Smooth muscle cell (in vitro differentiated cells): ENCODE data around the gene NFYB. TPM values are rescaled to one million over a fixed set of nuclear protein-coding genes. Genes with fewer than 3 reads are reported as not detected.

Source experiments
- DNase-seq: peaks from one replicate; lab custom pipeline; 2025; ENCODE audit not compliant: unreplicated experiment; lab: John Stamatoyannopoulos, UW
- H2AFZ ChIP-seq: fragments of 200-600 bp; sonication (generic); 2 replicates; pipeline ENCODE4 v1.6.0; 2016; ENCODE audit warnings: antibody characterized with exemption, low read depth, mild to moderate bottlenecking
- H3F3A ChIP-seq: fragments of 200-600 bp; sonication (generic); 2 replicates; pipeline ENCODE4 v1.6.0; 2017; ENCODE audit warnings: antibody characterized with exemption, low read depth
- H3K27ac ChIP-seq: fragments of 200-600 bp; sonication (generic); 2 replicates; pipeline ENCODE4 v1.5.1; 2016; ENCODE audit warnings: low read depth, mild to moderate bottlenecking
- H3K27me3 ChIP-seq: fragments of 200-600 bp; sonication (generic); 2 replicates; pipeline ENCODE4 v1.6.1; 2016; ENCODE audit warnings: low read depth, mild to moderate bottlenecking
- H3K36me3 ChIP-seq: fragments of 200-600 bp; sonication (generic); 2 replicates; pipeline ENCODE4 v1.5.1; 2016; ENCODE audit warnings: low read depth
- H3K4me1 ChIP-seq: fragments of 200-600 bp; sonication (generic); 2 replicates; pipeline ENCODE4 v1.5.1; 2016; ENCODE audit warnings: low read depth
- H3K4me2 ChIP-seq: fragments of 200-600 bp; sonication (generic); 2 replicates; pipeline ENCODE4 v1.6.0; 2016; ENCODE audit warnings: mild to moderate bottlenecking
- H3K4me3 ChIP-seq: fragments of 200-600 bp; sonication (generic); 2 replicates; pipeline ENCODE4 v1.5.1; 2016; ENCODE audit warnings: mild to moderate bottlenecking
- H3K79me2 ChIP-seq: fragments of 200-600 bp; sonication (generic); 2 replicates; pipeline ENCODE4 v1.6.0; 2016; ENCODE audit warnings: low read depth, mild to moderate bottlenecking
- H3K9ac ChIP-seq: fragments of 200-600 bp; sonication (generic); 2 replicates; pipeline ENCODE4 v1.6.0; 2016; ENCODE audit warnings: low read depth
- H3K9me3 ChIP-seq: fragments of 200-600 bp; sonication (generic); replicated peaks from 2 replicates; pipeline ENCODE4 v1.5.1; 2016; ENCODE audit warnings: low read depth
- H4K20me1 ChIP-seq: fragments of 200-600 bp; sonication (generic); 2 replicates; pipeline ENCODE4 v1.6.0; 2016; ENCODE audit warnings: low read depth
- WGBS: methylation state at CpG from one replicate; pipeline ENCODE4 v1.1.7; 2016; ENCODE audit warnings: low lambda C conversion rate; 5-methylcytosine and 5-hydroxymethylcytosine counted together
- polyA plus RNA-seq: library from polyadenylated mRNA; unstranded; fragments of >200 nt; fragmentation: Nextera tagmentation; extraction: Ambion mirVana; gene quantifications from 2 replicates; pipeline ENCODE4 v1.2.1, GENCODE V29; 2016
- total RNA-seq: library from RNA; depleted of rRNA; stranded (reverse); fragments of >200 nt; gene quantifications from 2 replicates; pipeline ENCODE4 v1.2.3, GENCODE V29; 2014
- TF ChIP-seq, protein P1 (sequence below): fragments of 200-600 bp; sonication (generic); IDR thresholded peaks from 2 replicates; pipeline ENCODE4 v1.5.1; 2017; ENCODE audit warnings: borderline replicate concordance, mild to moderate bottlenecking, antibody characterized with exemption; ENCODE audit not compliant: insufficient read depth, poor library complexity, severe bottlenecking

The NFYB gene
- total and polyA plus RNA-seq, 2 experiments from 2014 or later = 20.2 to 22.6 TPM

DNA sequence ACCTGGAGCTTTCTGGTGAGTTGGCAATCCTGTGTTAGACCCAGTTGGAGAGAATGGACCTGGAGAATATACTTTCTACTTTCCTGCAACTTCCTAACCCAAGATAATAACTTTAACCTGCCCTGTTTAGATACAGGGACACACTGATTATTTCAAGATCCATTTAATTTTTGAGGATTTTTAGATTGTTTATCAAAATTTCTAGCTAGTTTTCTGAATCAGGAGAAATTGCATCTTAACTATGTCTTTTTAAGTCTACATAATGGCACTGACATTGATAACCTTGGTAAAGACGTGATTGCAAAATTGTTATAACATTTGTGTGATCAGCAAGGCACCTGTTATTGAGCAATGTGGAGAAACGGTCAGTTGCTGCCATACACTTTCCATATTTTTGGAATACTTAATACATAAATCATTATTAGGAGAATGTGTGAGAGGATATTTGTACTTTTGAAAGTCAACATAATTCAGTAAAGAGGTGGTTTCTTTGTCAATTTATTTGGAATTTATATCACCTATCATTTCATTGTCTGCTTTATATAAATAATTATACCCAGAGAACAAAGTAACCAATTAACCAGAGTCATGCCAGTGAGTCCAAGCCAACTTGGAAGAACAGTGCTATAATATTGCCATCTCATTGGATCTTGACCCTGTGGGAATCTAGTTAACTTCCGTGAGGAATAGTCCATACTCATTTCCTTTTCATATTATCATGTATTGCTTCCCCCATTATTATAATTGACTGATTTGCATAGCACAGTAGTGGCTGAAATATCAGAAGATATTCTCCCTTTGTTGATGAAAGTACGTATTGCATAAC, 28.4 kb downstream of the NFYB start:
- TF ChIP-seq, protein P1, sequence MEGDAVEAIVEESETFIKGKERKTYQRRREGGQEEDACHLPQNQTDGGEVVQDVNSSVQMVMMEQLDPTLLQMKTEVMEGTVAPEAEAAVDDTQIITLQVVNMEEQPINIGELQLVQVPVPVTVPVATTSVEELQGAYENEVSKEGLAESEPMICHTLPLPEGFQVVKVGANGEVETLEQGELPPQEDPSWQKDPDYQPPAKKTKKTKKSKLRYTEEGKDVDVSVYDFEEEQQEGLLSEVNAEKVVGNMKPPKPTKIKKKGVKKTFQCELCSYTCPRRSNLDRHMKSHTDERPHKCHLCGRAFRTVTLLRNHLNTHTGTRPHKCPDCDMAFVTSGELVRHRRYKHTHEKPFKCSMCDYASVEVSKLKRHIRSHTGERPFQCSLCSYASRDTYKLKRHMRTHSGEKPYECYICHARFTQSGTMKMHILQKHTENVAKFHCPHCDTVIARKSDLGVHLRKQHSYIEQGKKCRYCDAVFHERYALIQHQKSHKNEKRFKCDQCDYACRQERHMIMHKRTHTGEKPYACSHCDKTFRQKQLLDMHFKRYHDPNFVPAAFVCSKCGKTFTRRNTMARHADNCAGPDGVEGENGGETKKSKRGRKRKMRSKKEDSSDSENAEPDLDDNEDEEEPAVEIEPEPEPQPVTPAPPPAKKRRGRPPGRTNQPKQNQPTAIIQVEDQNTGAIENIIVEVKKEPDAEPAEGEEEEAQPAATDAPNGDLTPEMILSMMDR = no peak
- no peaks in the 10 kb centered on the region for H3K27me3 ChIP-seq
- H3K79me2 ChIP-seq = no peaks in the 10 kb centered on the region
- WGBS = 89% methylated on average over 4 of the region's 4 CpGs
- no peak overlapping the region for H3K9ac ChIP-seq
- H3K4me2 ChIP-seq = no peak overlapping the region
- H3K9me3 ChIP-seq = no peaks in the 10 kb centered on the region
- no peak overlapping the region for H3K4me3 ChIP-seq
- H2AFZ ChIP-seq = no peak overlapping the region
- no peaks in the 10 kb centered on the region for H3K4me1 ChIP-seq
- H3K36me3 ChIP-seq = no peaks in the 10 kb centered on the region
- no peak for DNase-seq
- H4K20me1 ChIP-seq = no peaks in the 10 kb centered on the region
- H3K27ac ChIP-seq = no peak overlapping the region
- no peaks in the 10 kb centered on the region for H3F3A ChIP-seq

DNA sequence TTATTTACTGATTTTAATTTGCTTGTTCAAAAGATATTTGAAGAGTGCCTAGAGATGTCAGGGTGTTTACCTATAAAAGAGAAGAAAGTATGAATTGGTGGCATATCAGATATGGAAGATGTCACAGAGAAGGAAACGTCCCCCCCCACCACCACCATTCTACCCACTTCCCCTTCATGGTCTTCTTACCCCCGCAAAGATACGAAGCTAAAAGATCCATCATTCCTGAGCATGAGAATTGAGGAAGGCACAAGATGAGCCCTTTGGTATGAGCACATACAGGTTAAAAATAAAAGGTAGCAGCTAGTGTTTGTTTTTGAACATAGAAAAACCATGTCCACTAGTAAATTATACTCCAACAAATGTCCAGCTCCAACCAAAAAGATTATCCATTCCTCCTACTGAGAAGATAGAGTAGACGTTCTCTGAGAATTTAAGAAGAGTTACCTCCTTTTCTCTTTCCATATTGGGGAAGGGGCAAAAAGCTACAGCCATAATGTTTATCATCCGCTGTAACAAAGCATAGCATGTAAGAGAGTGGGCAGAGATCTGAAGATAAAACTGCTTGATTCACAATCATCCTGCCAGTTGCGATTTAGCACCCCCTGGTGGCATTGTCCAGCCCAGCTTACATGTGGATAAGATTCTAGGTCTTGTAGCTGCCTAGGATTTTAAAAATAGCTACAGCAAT, 29.1 kb downstream of the NFYB start:
- no peaks in the 10 kb centered on the region for H3K27me3 ChIP-seq
- H3K4me1 ChIP-seq = no peaks in the 10 kb centered on the region
- H2AFZ ChIP-seq = no peak overlapping the region
- no peak overlapping the region for H3K27ac ChIP-seq
- H3K79me2 ChIP-seq = no peaks in the 10 kb centered on the region
- no peaks in the 10 kb centered on the region for H3F3A ChIP-seq
- no peaks in the 10 kb centered on the region for H3K36me3 ChIP-seq
- 66% methylated on average over 6 of the region's 6 CpGs for WGBS
- peak; percentile 10 for DNase-seq
- H4K20me1 ChIP-seq = peaks cover under 1% of the 10 kb centered on the region
- H3K9ac ChIP-seq = no peak overlapping the region
- H3K9me3 ChIP-seq = no peaks in the 10 kb centered on the region
- no peak overlapping the region for H3K4me2 ChIP-seq
- no peak overlapping the region for H3K4me3 ChIP-seq
- TF ChIP-seq, protein P1 = peak; percentile 87

DNA sequence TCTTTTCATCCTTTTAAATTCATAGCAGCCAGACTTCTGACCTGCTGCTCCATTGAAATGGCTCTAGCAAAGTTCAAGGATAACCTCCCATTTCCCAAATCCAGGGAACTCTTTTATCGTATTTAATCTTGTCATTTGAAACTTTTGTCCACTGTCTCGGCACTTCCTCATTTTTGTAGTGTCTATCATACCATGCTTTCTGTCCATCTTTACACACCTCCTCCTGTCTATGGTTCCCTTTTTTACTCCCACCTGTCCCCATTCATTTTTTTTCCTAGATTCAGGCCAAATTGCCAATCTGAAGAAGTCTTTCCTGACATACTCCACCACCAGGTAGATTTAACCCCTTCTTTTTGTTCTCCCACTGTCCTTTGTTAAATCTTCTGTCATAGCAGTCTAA, 31.0 kb downstream of the NFYB start:
- Histone ChIP-seq H3K9ac (no peak overlapping the region), H3F3A (no peaks in the 10 kb centered on the region), H3K27ac (no peak overlapping the region), H3K4me1 (no peaks in the 10 kb centered on the region), H3K9me3 (no peaks in the 10 kb centered on the region), H3K4me3 (no peak overlapping the region), H3K79me2 (no peaks in the 10 kb centered on the region), H4K20me1 (peaks cover 5% of the 10 kb centered on the region), H3K27me3 (no peaks in the 10 kb centered on the region), H3K4me2 (no peak overlapping the region), H2AFZ (no peak overlapping the region), H3K36me3 (peaks cover 9% of the 10 kb centered on the region)
- WGBS = 89% methylated on average over 2 of the region's 2 CpGs
- no peak for DNase-seq
- TF ChIP-seq, protein P1 = no peak

DNA sequence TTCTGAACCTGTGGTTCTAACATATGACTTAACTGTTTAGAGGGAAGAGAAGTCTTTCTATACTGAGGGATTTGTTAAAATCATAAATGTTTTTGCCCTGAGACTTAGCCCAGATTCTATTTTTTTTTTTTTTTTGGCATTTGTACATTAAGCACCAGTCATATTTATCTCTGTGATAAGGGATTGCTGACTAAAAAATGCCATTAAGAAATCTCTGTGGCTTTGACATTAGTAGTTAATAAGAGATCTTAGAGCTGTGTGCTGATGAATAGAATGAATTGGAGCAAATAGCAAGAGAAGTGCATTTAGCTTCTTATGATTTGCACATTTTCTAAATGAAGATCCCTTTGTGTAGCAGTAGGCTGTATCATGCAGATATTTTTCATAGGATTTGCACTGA, 32.5 kb downstream of the NFYB start:
- Histone ChIP-seq H2AFZ (no peak overlapping the region), H4K20me1 (peaks cover 5% of the 10 kb centered on the region), H3K4me2 (no peak overlapping the region), H3K36me3 (peaks cover 9% of the 10 kb centered on the region), H3K27me3 (no peaks in the 10 kb centered on the region), H3K9me3 (no peaks in the 10 kb centered on the region), H3K4me3 (no peak overlapping the region), H3K27ac (no peak overlapping the region), H3K9ac (no peak overlapping the region), H3K4me1 (no peaks in the 10 kb centered on the region), H3K79me2 (no peaks in the 10 kb centered on the region), H3F3A (no peaks in the 10 kb centered on the region)
- DNase-seq = no peak
- TF ChIP-seq, protein P1 = no peak
